ENCODE measurements around the gene MFAP3L. TPM values are rescaled to one million over a fixed set of nuclear protein-coding genes. Genes with fewer than 3 reads are reported as not detected.

MFAP3L gene
- total RNA-seq, 1 donor from 2014 or later, result 7.4 TPM

DNA sequence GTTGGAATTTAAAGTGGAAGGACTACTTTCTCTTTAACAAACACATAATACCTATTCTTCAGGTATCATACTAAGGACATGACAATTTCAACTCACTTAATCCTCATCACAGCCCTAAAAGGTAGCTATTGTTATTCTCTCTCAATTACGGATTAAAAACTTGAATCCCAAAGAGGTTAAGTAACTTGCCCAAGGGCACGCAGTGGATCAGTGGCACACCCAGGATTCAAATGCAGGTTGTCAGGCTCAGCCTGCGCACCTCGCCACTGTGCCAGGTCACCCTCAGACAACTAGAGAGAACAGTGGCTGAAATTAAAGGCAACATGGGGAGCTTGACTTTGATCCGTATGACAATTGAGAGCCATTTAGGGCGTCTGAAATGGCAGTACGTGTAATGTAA lies 67.6 kb downstream of the MFAP3L start:
- no peak overlapping the region for H3K27ac Mint-ChIP-seq
- no peaks in the 10 kb centered on the region for H3K9me3 Mint-ChIP-seq
- no peak overlapping the region for H3K4me3 Mint-ChIP-seq
- TF ChIP-seq, protein P1, sequence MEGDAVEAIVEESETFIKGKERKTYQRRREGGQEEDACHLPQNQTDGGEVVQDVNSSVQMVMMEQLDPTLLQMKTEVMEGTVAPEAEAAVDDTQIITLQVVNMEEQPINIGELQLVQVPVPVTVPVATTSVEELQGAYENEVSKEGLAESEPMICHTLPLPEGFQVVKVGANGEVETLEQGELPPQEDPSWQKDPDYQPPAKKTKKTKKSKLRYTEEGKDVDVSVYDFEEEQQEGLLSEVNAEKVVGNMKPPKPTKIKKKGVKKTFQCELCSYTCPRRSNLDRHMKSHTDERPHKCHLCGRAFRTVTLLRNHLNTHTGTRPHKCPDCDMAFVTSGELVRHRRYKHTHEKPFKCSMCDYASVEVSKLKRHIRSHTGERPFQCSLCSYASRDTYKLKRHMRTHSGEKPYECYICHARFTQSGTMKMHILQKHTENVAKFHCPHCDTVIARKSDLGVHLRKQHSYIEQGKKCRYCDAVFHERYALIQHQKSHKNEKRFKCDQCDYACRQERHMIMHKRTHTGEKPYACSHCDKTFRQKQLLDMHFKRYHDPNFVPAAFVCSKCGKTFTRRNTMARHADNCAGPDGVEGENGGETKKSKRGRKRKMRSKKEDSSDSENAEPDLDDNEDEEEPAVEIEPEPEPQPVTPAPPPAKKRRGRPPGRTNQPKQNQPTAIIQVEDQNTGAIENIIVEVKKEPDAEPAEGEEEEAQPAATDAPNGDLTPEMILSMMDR (conservative IDR thresholded peaks at IDR 0.05), result no peak
- peaks cover 10% of the 10 kb centered on the region for H3K4me1 Mint-ChIP-seq (ENCODE audit: unreplicated experiment)
- no peaks in the 10 kb centered on the region for H3K36me3 Mint-ChIP-seq
- peaks cover 2% of the 10 kb centered on the region for H3K27me3 Mint-ChIP-seq
- DNase-seq (ENCODE audit: extremely low spot score, unreplicated experiment), result no peak

DNA sequence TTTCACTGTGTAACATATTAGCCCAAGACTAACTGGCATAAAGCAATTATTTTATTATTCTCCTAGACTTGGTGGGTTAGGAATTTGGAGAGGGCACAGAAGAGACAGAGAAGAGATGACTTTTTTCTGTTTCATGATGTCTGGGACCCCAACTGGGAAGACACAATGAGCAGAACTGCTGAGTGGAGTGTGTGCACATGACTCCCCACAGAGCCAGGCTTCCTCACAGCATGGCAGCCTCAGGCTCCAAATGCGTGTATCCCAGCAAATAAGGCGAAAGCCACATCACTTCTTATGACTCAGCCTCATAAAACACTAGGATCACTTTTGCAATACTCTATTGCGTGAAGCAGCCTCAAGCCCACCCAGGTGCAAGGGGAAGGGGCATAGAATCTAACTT lies 68.4 kb downstream of the MFAP3L start:
- Mint-ChIP-seq H3K36me3 (no peaks in the 10 kb centered on the region), H3K9me3 (no peaks in the 10 kb centered on the region), H3K27me3 (peaks cover 2% of the 10 kb centered on the region), H3K4me3 (no peak overlapping the region), H3K4me1 (ENCODE audit: unreplicated experiment) (peaks cover 10% of the 10 kb centered on the region), H3K27ac (no peak overlapping the region)
- TF ChIP-seq, protein P1 (conservative IDR thresholded peaks at IDR 0.05), result no peak
- DNase-seq (ENCODE audit: extremely low spot score, unreplicated experiment), result no peak

DNA sequence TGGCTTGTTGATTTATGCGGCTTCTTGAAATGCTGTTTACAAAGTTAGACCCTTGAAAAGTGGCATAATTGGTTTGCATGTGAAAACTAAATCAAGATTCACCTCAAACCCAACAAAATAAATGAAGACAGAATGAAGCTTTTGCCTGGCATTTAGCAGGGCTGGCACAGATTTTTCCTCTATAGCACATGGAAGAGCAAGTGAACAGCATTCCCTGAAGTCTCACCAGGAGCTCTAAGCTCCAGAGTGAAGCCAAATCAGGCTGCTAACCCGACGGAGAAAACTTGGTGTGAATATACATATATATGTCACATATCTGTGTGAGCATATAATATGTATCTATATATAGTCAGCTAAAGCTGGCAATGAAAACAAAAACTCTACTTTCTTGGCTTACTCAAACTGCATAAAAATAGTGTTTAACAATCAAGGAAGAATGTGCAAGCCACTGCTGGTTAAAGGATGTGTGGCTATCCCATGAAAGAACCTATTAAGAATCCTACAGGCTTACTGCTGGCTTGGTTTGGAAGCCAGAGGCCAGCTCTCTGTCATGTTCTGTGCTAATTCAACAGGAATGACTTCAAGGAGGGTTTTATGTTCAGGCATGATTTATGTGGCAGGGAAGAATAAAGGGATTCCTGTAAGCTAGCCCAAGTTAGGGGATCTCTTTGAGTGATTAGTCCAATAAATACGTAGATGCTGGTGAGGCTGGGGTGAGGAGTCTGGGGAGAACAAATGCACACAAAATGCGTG lies 69.9 kb downstream of the MFAP3L start:
- DNase-seq (ENCODE audit: extremely low spot score, unreplicated experiment), result no peak
- H3K9me3 Mint-ChIP-seq, result no peaks in the 10 kb centered on the region
- no peak overlapping the region for H3K4me3 Mint-ChIP-seq
- TF ChIP-seq, protein P1 (conservative IDR thresholded peaks at IDR 0.05), result no peak
- H3K27me3 Mint-ChIP-seq, result peaks cover 2% of the 10 kb centered on the region
- no peaks in the 10 kb centered on the region for H3K36me3 Mint-ChIP-seq
- no peak overlapping the region for H3K27ac Mint-ChIP-seq
- H3K4me1 Mint-ChIP-seq (ENCODE audit: unreplicated experiment), result peaks cover 10% of the 10 kb centered on the region

DNA sequence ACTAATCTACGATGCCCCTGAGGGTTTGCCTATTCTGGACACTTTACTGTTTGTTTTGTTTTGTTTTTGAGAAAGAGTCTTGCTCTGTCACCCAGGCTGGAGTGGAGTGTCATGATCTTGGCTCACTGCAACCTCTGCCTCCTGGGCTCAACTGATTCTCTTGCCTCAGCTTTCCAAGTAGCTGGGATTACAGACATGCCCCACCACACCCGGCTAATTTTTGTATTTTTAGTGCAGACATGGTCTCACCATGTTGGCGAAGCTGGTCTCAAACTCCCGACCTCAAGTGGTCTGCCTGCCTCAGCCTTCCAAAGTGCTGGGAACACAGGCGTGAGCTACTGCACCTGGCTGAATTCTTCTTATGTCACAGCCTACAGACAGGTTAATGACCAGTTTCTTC lies 70.7 kb downstream of the MFAP3L start:
- TF ChIP-seq, protein P1 (conservative IDR thresholded peaks at IDR 0.05), result no peak
- DNase-seq (ENCODE audit: extremely low spot score, unreplicated experiment), result no peak
- peaks cover 2% of the 10 kb centered on the region for H3K27me3 Mint-ChIP-seq
- peaks cover 10% of the 10 kb centered on the region for H3K4me1 Mint-ChIP-seq (ENCODE audit: unreplicated experiment)
- no peaks in the 10 kb centered on the region for H3K9me3 Mint-ChIP-seq
- no peak overlapping the region for H3K4me3 Mint-ChIP-seq
- H3K36me3 Mint-ChIP-seq, result no peaks in the 10 kb centered on the region
- no peak overlapping the region for H3K27ac Mint-ChIP-seq

DNA sequence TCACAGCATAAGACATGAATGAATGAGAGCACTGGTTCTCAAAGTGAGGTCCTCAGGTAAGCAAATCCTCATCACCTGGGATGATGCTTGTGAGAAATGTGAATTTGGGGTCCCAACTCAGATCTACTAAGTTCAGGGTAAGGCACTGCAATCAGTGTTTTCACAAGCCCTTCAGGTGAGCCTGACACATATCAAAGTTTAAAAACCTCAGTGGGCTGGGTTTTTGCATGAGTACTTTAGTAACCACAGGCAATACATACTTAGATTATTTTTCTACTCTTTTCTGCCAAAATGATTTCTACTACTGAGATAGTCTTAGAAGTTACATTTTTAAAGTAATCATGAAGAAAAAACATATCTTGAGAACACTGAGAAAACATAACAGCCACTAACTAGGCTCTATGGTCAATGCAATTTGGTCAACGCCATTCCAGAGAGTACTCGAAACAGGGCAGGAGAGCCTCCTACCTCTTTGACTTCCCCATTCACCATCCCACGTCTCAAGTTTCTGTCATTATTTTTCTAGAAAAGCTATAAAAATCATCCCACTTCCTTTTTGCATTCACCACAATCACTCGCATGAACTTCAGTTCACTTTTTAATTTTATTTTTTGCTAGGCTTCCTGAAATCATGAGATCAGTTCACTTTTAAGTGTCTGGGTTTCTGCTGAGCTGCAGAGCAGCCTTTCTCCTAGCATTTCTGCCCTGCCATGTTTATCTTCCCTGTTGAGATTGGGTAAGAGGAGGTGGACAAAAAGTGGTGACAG lies 73.8 kb downstream of the MFAP3L start:
- no peak for DNase-seq (ENCODE audit: extremely low spot score, unreplicated experiment)
- Mint-ChIP-seq H3K4me3 (no peak overlapping the region), H3K27me3 (no peaks in the 10 kb centered on the region), H3K9me3 (no peaks in the 10 kb centered on the region), H3K4me1 (ENCODE audit: unreplicated experiment) (peaks cover 4% of the 10 kb centered on the region), H3K36me3 (no peaks in the 10 kb centered on the region), H3K27ac (no peak overlapping the region)
- TF ChIP-seq, protein P1 (conservative IDR thresholded peaks at IDR 0.05), result no peak

Measured in type B pancreatic cell (in vitro differentiated cells).